Germinal center (tissue), 1 donor: ENCODE data around the gene CAMK2B.

Experiments used
- DNase-seq: peaks from one replicate; pipeline ENCODE4 v3.0.0; 2012; ENCODE audit warnings: mixed read lengths, low spot score

The CAMK2B gene

GRCh38 chr7:44329888-44330287 lies 4.5 kb upstream of the CAMK2B start:
- DNase-seq = no peak

- DNase-seq = no peak
These were observed 3.7 kb upstream of the CAMK2B start for GRCh38 chr7:44329081-44329480.

- no peak for DNase-seq
These were observed 2.6 kb upstream of the CAMK2B start for GRCh38 chr7:44327981-44328380.

- no peak for DNase-seq
These were observed 1.1 kb upstream of the CAMK2B start for GRCh38 chr7:44326261-44327125.

- DNase-seq = no peak
These were observed 432 bp upstream of the CAMK2B start for GRCh38 chr7:44325811-44326241.

- no peak for DNase-seq
These were observed 753 bp downstream of the CAMK2B start for GRCh38 chr7:44324481-44325200.

- no peak for DNase-seq
These were observed 1.3 kb downstream of the CAMK2B start for GRCh38 chr7:44324204-44324480.

GRCh38 chr7:44323381-44324203 lies 1.8 kb downstream of the CAMK2B start:
- DNase-seq = no peak

GRCh38 chr7:44322631-44323363 lies 2.6 kb downstream of the CAMK2B start:
- no peak for DNase-seq

- no peak for DNase-seq
These were observed 3.6 kb downstream of the CAMK2B start for GRCh38 chr7:44321796-44322195.

- no peak for DNase-seq
These were observed 4.5 kb downstream of the CAMK2B start for GRCh38 chr7:44320794-44321371.

GRCh38 chr7:44320141-44320540 lies 5.3 kb downstream of the CAMK2B start:
- no peak for DNase-seq

GRCh38 chr7:44318332-44318731 lies 7.1 kb downstream of the CAMK2B start:
- no peak for DNase-seq

GRCh38 chr7:44315301-44315903 lies 10.0 kb downstream of the CAMK2B start:
- no peak for DNase-seq

GRCh38 chr7:44313621-44314031 lies 11.8 kb downstream of the CAMK2B start:
- DNase-seq = no peak

GRCh38 chr7:44313016-44313415 lies 12.4 kb downstream of the CAMK2B start:
- no peak for DNase-seq

GRCh38 chr7:44311561-44312495 lies 13.6 kb downstream of the CAMK2B start:
- DNase-seq = no peak

GRCh38 chr7:44310221-44310848 lies 15.1 kb downstream of the CAMK2B start:
- no peak for DNase-seq

- peak; percentile 67 for DNase-seq
These were observed 15.9 kb downstream of the CAMK2B start for GRCh38 chr7:44309271-44310091.
